PFSK-1 (cell line): ENCODE data around the gene DCAF17.

Experiments used
- POLR2AphosphoS5 ChIP-seq: IDR thresholded peaks from 2 replicates; pipeline ENCODE4 v1.6.1; 2012; ENCODE audit warnings: low read depth, mild to moderate bottlenecking, control low read depth, low read length, moderate library complexity
- TAF1 ChIP-seq: IDR thresholded peaks from 2 replicates; pipeline ENCODE4 v1.6.1; 2012; ENCODE audit warnings: low read length, control low read depth, borderline replicate concordance; ENCODE audit not compliant: insufficient read depth

DNA sequence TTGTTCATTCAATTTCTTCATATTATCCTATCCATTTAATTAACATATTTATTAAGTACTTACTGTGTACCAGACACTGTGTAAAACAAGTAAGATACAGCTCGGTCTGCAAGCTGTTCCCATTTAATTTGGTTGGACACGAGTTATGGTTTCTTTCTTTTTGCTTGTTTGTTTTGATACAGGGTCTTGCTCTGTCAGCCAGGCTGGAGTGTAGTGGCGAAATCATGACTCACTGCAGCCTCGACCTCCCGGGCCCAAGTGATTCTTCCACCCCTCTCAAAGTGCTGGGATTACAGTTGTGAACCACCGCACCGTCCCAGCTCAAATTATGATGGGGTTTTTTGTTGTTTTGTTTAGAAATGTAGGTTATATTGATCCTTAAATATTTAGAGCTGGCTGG lies 97.3 kb downstream of the DCAF17 start:
- no peak for TF ChIP-seq POLR2AphosphoS5
- no peak for TF ChIP-seq TAF1
